Esophagus muscularis mucosa (tissue), 4 donors: ENCODE measurements around the gene LEP. TPM values are rescaled to one million over a fixed set of nuclear protein-coding genes. Genes with fewer than 3 reads are reported as not detected.

ENCODE experiments used
- DNase-seq: peaks from one replicate; pipeline ENCODE4 v3.0.0-alpha.2; 2017; ENCODE audit errors: extremely low spot score
- H3K27ac ChIP-seq, 4 donors: fragments of 200-600 bp; sonication (generic); replicated peaks in 1 of 4; 1 replicate in 3 of 4; 2 replicates in 1 of 4; pipeline ENCODE4 v1.5.1; 2016 to 2019; ENCODE audit warnings: mild to moderate bottlenecking in 1 of 4
- H3K27me3 ChIP-seq, 4 donors: fragments of 200-600 bp; sonication (generic); one replicate each; pipeline versions ENCODE4 v1.5.1 to v1.6.0; 2016 to 2019
- H3K36me3 ChIP-seq, 4 donors: fragments of 200-600 bp; sonication (generic); one replicate each; pipeline ENCODE4 v1.5.1; 2016 to 2019
- H3K4me1 ChIP-seq, 4 donors: fragments of 200-600 bp; sonication (generic); one replicate each; pipeline ENCODE4 v1.5.1; 2016 to 2019
- H3K4me3 ChIP-seq, 4 donors: fragments of 200-600 bp; sonication (generic); 1 replicate in 2 of 4; 2 replicates in 2 of 4; pipeline ENCODE4 v1.5.1; 2016 to 2019; ENCODE audit warnings: mild to moderate bottlenecking in 4 of 4, moderate library complexity in 1 of 4
- H3K9me3 ChIP-seq, 4 donors: fragments of 200-600 bp; sonication (generic); 1 replicate in 3 of 4; 2 replicates in 1 of 4; pipeline ENCODE4 v1.5.1; 2016 to 2019
- EP300 ChIP-seq: sonication (generic); formaldehyde crosslinking; IDR thresholded peaks from one replicate; pipeline ENCODE4 v1.6.1; 2017; ENCODE audit warnings: antibody characterized with exemption
- POLR2A ChIP-seq: fragments of 450-650 bp; IDR thresholded peaks from one replicate; pipeline ENCODE4 v1.6.1; 2017; ENCODE audit warnings: antibody characterized with exemption, moderate library complexity, mild to moderate bottlenecking, low read depth
- POLR2AphosphoS5 ChIP-seq, 2 donors: sonication (generic); formaldehyde crosslinking; IDR thresholded peaks; one replicate each; pipeline ENCODE4 v1.6.1; 2017; ENCODE audit warnings: antibody characterized with exemption in 2 of 2
- WGBS: methylation state at CpG from one replicate; pipeline ENCODE4 v1.1.5; 2018; 5-methylcytosine and 5-hydroxymethylcytosine counted together
- intact Hi-C: fragments of 100-400 bp; cut with DNase I; formaldehyde crosslinking; loops from one replicate; pipeline ENCODE4 v1.15.1; 2023
- total RNA-seq, 4 donors: library from RNA; depleted of rRNA; stranded (reverse); fragments of >200 nt; gene quantifications; one replicate each; pipeline versions ENCODE4 v1.1.0 to v1.2.1, GENCODE V29; 2016
- TF ChIP-seq, protein P1 (sequence below), 3 experiments: fragments of 200-600 bp in 2 of 3; fragments of 450-650 bp in 1 of 3; sonication (generic) in 2 of 3; IDR thresholded peaks; one replicate each; pipeline ENCODE4 v1.5.1; 2017 to 2019; ENCODE audit warnings: antibody characterized with exemption in 3 of 3, mild to moderate bottlenecking in 2 of 3, moderate library complexity in 1 of 3

Gene LEP
- total RNA-seq, 4 donors from 2014 or later, result not detected

DNA sequence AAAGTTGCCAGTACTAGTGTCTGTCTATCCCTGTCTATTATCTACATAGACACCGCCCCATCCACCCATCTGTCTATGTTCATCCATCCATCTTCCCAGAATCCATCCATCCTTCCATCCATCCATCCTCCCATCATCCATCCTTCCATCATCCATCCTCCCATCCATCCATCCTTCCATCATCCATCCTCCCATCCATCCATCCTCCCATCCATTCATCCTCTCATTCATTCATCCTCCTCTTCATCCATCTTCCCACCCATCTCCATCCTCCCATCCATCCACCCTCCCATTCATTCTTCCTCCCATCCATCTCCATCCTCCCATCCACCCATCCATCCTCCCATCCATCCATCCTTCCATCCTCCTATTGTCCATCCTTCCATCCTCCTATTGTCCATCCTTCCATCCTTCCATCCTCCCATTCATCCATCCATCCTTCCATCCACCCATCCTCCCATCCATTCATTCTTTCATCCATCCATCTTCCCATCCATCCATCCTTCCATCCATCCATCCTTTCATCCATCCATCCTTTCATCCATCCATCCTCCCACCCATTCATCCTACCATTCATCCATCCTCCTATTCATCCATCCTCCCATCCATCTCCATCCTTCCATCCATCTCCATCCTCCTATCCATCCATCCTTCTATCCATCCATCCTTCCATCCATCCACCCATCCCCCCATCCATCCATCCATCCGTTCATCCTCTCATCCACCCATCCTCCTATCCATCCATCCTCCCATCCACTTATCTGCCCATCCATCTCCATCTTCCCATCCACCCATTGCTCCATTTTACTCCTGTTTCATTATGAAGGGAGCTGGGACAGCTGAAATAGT lies 14.7 kb upstream of the LEP start:
- 85% methylated on average over 2 of the region's 2 CpGs for WGBS
- no peak overlapping the region for H3K27ac ChIP-seq
- intact Hi-C loops, result no loop called here

DNA sequence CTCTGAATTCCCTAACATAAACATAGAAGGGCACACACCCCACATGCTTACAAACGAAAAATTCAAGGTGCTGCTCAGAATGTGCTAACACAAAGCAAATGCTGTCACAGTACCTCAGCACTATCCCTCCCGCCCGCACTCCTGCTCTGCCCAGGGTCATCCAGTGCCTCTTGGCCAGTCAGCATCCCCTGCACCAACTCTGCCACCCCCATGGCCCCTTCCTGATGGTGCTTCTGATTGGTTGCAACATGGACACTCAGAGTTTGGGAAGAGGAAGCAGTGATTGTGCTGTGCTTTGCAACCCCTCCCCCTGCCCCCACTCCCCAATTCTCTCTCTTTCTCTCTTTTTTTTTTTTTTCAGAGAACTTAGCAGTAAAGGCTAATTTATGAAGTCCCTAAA lies 13.8 kb upstream of the LEP start:
- 73% methylated on average over 3 of the region's 3 CpGs for WGBS
- Histone ChIP-seq H3K4me3 (no peak overlapping the region), H3K27me3 (peaks cover 0 to 13% (median 0%) of the 10 kb centered on the region in 4 donors), H3K9me3 (no peaks in the 10 kb centered on the region), H3K36me3 (no peaks in the 10 kb centered on the region), H3K4me1 (no peaks in the 10 kb centered on the region), H3K27ac (no peak overlapping the region)
- TF ChIP-seq POLR2A (no peak), POLR2AphosphoS5 (IDR thresholded peaks at IDR 0.05) (no peak), EP300 (no peak)
- TF ChIP-seq, protein P1, sequence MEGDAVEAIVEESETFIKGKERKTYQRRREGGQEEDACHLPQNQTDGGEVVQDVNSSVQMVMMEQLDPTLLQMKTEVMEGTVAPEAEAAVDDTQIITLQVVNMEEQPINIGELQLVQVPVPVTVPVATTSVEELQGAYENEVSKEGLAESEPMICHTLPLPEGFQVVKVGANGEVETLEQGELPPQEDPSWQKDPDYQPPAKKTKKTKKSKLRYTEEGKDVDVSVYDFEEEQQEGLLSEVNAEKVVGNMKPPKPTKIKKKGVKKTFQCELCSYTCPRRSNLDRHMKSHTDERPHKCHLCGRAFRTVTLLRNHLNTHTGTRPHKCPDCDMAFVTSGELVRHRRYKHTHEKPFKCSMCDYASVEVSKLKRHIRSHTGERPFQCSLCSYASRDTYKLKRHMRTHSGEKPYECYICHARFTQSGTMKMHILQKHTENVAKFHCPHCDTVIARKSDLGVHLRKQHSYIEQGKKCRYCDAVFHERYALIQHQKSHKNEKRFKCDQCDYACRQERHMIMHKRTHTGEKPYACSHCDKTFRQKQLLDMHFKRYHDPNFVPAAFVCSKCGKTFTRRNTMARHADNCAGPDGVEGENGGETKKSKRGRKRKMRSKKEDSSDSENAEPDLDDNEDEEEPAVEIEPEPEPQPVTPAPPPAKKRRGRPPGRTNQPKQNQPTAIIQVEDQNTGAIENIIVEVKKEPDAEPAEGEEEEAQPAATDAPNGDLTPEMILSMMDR (IDR thresholded peaks at IDR 0.05), result no peak
- no peak for DNase-seq
- intact Hi-C loops, result no loop called here

More for the DNA sequence above, 14.7 kb upstream of the LEP start:
- no peak for TF ChIP-seq POLR2AphosphoS5 (IDR thresholded peaks at IDR 0.05)
- TF ChIP-seq POLR2A, result no peak
- no peak for TF ChIP-seq EP300
- TF ChIP-seq, protein P1 (IDR thresholded peaks at IDR 0.05), result no peak
- Histone ChIP-seq H3K4me3 (no peak overlapping the region), H3K36me3 (no peaks in the 10 kb centered on the region), H3K9me3 (no peaks in the 10 kb centered on the region), H3K27me3 (peaks cover 0 to 13% (median 0%) of the 10 kb centered on the region in 4 donors), H3K4me1 (no peaks in the 10 kb centered on the region)
- DNase-seq, result no peak

DNA sequence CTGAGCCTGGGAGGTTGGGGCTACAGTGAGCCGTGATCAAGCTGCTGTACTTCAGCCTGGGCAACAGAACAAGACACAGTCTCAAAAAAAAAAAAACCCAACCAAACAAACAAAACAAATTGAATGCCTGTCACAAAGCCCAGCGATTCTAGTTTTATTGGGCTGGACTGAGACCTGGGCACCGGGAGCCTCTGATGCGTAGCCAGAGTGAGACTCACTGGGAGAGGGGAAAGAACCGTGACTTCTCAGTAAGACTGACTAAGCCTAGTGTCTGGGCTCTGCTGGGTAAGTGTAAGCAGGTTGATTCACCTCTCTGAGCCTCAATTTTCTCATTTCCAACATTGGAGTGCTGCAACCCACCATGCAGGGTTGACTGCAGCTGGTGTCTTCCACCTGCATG lies 10.1 kb upstream of the LEP start:
- no peaks in the 10 kb centered on the region for H3K9me3 ChIP-seq
- peaks cover 0 to 13% (median 0%) of the 10 kb centered on the region in 4 donors for H3K27me3 ChIP-seq
- TF ChIP-seq POLR2AphosphoS5 (IDR thresholded peaks at IDR 0.05) (no peak), EP300 (no peak), POLR2A (no peak)
- TF ChIP-seq, protein P1 (IDR thresholded peaks at IDR 0.05), result no peak
- no peaks in the 10 kb centered on the region for H3K36me3 ChIP-seq
- H3K27ac ChIP-seq, result no peak overlapping the region
- no peak overlapping the region for H3K4me3 ChIP-seq
- intact Hi-C loops, result no loop called here
- 94% methylated on average over 5 of the region's 5 CpGs for WGBS
- no peaks in the 10 kb centered on the region for H3K4me1 ChIP-seq
- no peak for DNase-seq

DNA sequence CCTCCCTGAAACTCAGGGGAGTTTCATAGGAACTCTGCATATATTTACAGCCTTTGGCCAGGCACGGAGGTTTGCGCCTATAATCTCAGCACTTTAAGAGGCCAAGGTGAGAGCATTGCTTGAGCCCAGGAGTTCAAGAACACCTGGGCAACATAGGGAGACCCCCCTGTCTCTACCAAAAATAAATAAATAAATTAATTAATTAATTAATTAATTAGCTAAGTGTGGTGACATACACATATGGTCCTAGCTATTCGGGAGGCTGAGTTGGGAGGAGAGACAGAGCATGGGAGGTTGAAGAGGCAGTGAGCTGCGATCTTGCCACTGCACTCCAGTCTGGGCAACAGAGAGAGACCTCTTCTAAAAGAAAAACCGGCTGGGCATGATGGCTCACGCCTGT lies 9.4 kb upstream of the LEP start:
- TF ChIP-seq EP300 (no peak), POLR2A (no peak), POLR2AphosphoS5 (IDR thresholded peaks at IDR 0.05) (no peak)
- TF ChIP-seq, protein P1 (IDR thresholded peaks at IDR 0.05), result no peak
- no peak for DNase-seq
- Histone ChIP-seq H3K9me3 (no peaks in the 10 kb centered on the region), H3K27ac (no peak overlapping the region), H3K4me1 (no peaks in the 10 kb centered on the region), H3K36me3 (no peaks in the 10 kb centered on the region), H3K4me3 (no peak overlapping the region), H3K27me3 (peaks cover 0 to 13% (median 0%) of the 10 kb centered on the region in 4 donors)
- 88% methylated on average over 6 of the region's 6 CpGs for WGBS
- intact Hi-C loops, result no loop called here

DNA sequence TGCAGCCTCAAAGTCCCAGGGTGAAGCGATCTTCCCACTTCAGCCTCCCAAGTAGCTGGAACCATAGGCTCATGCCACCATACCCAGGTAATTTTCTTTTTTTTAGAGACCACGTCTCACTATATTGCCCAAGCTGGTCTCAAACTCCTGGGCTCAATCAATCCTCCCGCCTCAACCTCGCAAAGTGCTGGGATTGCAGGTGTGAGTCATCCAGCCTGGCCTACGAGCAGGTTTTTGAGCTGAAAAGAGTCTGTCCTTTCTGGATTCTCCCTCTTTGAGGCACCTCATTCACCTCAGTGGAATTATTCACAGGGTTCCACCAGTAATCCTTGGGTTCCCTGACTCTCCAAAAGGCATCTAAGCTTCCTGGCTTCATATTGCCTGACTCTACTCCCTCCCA lies 7.6 kb upstream of the LEP start:
- intact Hi-C loops, result no loop called here
- Histone ChIP-seq H3K36me3 (no peaks in the 10 kb centered on the region), H3K27me3 (peaks cover 0 to 4% (median 0%) of the 10 kb centered on the region in 4 donors), H3K9me3 (peaks cover 0 to 4% (median 3%) of the 10 kb centered on the region in 4 donors), H3K4me1 (no peaks in the 10 kb centered on the region), H3K4me3 (no peak overlapping the region), H3K27ac (no peak overlapping the region)
- DNase-seq, result no peak
- TF ChIP-seq, protein P1 (IDR thresholded peaks at IDR 0.05), result no peak
- TF ChIP-seq POLR2A, result no peak
- no peak for TF ChIP-seq EP300
- TF ChIP-seq POLR2AphosphoS5 (IDR thresholded peaks at IDR 0.05), result no peak
- WGBS, result 85% methylated on average over 5 of the region's 5 CpGs
